Adrenal gland (tissue), 12 donors: Measurements from ENCODE around the gene TMEM185A. TPM values are rescaled to one million over a fixed set of nuclear protein-coding genes. Genes with fewer than 3 reads are reported as not detected.
"Not testable (repeated sequence)": the region's sequence is repeated elsewhere in the genome, so short reads cannot be mapped to it uniquely, and the experiment has no call there.

Experiments
- DNase-seq, 7 donors: peaks; one replicate each; pipeline ENCODE4 v3.0.0-alpha.2; 2019 to 2020
- H3K27ac ChIP-seq, 5 donors: fragments of 200-600 bp; sonication (generic) in 4 of 5; 1 replicate in 3 of 5; 2 replicates in 2 of 5; pipeline versions ENCODE4 v1.5.1 to v1.8.0; 2016 to 2020; ENCODE audit warnings: mild to moderate bottlenecking in 1 of 5
- H3K27me3 ChIP-seq: fragments of 200-600 bp; 2 replicates; pipeline ENCODE4 v1.8.0; 2021
- H3K36me3 ChIP-seq, 2 donors: fragments of 200-600 bp; replicated peaks in 1 of 2; 1 replicate in 1 of 2; 2 replicates in 1 of 2; pipeline versions ENCODE4 v1.5.1 to v1.8.0; 2018 to 2022
- H3K4me1 ChIP-seq, 2 donors: fragments of 200-600 bp; replicated peaks in 1 of 2; 1 replicate in 1 of 2; 2 replicates in 1 of 2; pipeline versions ENCODE4 v1.5.1 to v1.8.0; 2018 to 2021
- H3K4me3 ChIP-seq, 4 donors: fragments of 200-600 bp; sonication (generic) in 3 of 4; one replicate each; pipeline ENCODE4 v1.5.1; 2016 to 2018
- H3K9me3 ChIP-seq, 3 donors: fragments of 200-600 bp; sonication (generic) in 1 of 3; replicated peaks in 1 of 3; 1 replicate in 2 of 3; 2 replicates in 1 of 3; pipeline versions ENCODE4 v1.5.1 to v1.8.0; 2016 to 2021
- POLR2A ChIP-seq, 2 donors: fragments of 450-650 bp; IDR thresholded peaks; one replicate each; pipeline ENCODE4 v1.6.1; 2017; ENCODE audit warnings: antibody characterized with exemption in 2 of 2, mild to moderate bottlenecking in 2 of 2, moderate library complexity in 1 of 2
- WGBS, 4 donors: extraction: QIAGEN DNeasy Blood & Tissue Kit in 2 of 4; methylation state at CpG; one replicate each; pipeline versions ENCODE4 v1.1.5 to v1.1.7; 2013 to 2017; 5-methylcytosine and 5-hydroxymethylcytosine counted together
- intact Hi-C, 2 donors: fragments of 100-400 bp; cut with DNase I; formaldehyde crosslinking; loops; one replicate each; pipeline versions ENCODE4 v1.14.1 to v1.15.0; 2022 to 2023
- polyA plus RNA-seq, 3 donors: library from polyadenylated mRNA; stranded (reverse); fragments of 200-250 nt in 2 of 3; fragments of 350-450 nt in 1 of 3; fragmentation: Illumina TruSeq in 1 of 3; extraction: RNeasy Lipid Tissue Mini Kit (QIAGEN cat#74804) in 1 of 3; gene quantifications; one replicate each; pipeline ENCODE4 v1.2.3, GENCODE V29; 2013 to 2014
- total RNA-seq, 9 donors: library from RNA; depleted of rRNA in 4 of 9; stranded (reverse); fragments of >200 nt in 4 of 9; fragments of 120-200 nt in 1 of 9; fragmentation: NEBNext Ultra II Directional in 1 of 9; extraction: Animal tissue kit (Norgen Biotek cat#: 25700) in 1 of 9; gene quantifications; one replicate each; pipeline versions ENCODE4 v1.1.0 to v1.2.4, GENCODE V29; 2013 to 2023
- TF ChIP-seq, protein P1 (sequence below), 6 experiments: fragments of 450-650 bp in 4 of 6; fragments of 200-600 bp in 2 of 6; sonication (generic) in 1 of 6; IDR thresholded peaks; 1 replicate in 5 of 6; 2 replicates in 1 of 6; pipeline versions ENCODE4 v1.5.1 to v1.8.0; 2016 to 2021; ENCODE audit warnings: antibody characterized with exemption in 6 of 6, mild to moderate bottlenecking in 2 of 6, moderate library complexity in 1 of 6
- donor health status: healthy with polysubstance abuse.
- donor health status: Bipolar disorder and iron deficiency.
- donor health status: DM: yes; HTN: yes; CAD: no.
- donor health status: DM: no; HTN: no; CAD: no.
- donor health status: DM: no; HTN: no; CAD: no.
- donor health status: DM: yes; HTN: yes; CAD: no.

The TMEM185A gene
- total and polyA plus RNA-seq, 12 donors = 14.8 to 38.0 (median 18.8) TPM

DNA sequence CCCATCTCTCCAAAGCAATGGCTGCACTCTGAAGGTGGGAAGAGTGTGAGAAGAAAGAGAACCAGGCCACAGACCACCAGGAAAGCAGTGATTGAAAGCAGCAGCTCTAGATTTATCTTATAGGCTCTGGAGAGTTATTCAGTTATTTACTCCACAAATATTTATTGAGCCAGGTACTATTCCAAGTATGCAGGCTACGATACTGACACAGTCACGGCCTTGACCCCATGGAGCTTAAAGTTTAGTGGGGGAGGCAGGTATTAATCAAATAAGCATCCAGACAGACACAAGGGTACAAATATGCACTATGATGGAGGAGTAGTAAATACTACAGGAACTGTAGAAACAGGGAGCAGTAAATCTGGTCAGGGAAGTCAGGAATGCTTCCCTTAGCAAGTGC lies 2.8 kb downstream of the TMEM185A start:
- TF ChIP-seq, protein P1, sequence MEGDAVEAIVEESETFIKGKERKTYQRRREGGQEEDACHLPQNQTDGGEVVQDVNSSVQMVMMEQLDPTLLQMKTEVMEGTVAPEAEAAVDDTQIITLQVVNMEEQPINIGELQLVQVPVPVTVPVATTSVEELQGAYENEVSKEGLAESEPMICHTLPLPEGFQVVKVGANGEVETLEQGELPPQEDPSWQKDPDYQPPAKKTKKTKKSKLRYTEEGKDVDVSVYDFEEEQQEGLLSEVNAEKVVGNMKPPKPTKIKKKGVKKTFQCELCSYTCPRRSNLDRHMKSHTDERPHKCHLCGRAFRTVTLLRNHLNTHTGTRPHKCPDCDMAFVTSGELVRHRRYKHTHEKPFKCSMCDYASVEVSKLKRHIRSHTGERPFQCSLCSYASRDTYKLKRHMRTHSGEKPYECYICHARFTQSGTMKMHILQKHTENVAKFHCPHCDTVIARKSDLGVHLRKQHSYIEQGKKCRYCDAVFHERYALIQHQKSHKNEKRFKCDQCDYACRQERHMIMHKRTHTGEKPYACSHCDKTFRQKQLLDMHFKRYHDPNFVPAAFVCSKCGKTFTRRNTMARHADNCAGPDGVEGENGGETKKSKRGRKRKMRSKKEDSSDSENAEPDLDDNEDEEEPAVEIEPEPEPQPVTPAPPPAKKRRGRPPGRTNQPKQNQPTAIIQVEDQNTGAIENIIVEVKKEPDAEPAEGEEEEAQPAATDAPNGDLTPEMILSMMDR (IDR thresholded peaks at IDR 0.05) = no peak
- TF ChIP-seq POLR2A (IDR thresholded peaks at IDR 0.05) = no peak
- H3K27me3 ChIP-seq = no peaks in the 10 kb centered on the region
- H3K36me3 ChIP-seq = no peaks in the 10 kb centered on the region
- H3K27ac ChIP-seq = no peak overlapping the region
- H3K4me3 ChIP-seq = no peak overlapping the region
- intact Hi-C loops = no loop called here
- peaks cover 7 to 21% of the 10 kb centered on the region in 2 donors for H3K4me1 ChIP-seq
- DNase-seq = no peak
- H3K9me3 ChIP-seq = no peaks in the 10 kb centered on the region
- 40 to 82% (median 63%) methylated on average over 1 to 2 of the region's 2 CpGs for WGBS, 4 donors

DNA sequence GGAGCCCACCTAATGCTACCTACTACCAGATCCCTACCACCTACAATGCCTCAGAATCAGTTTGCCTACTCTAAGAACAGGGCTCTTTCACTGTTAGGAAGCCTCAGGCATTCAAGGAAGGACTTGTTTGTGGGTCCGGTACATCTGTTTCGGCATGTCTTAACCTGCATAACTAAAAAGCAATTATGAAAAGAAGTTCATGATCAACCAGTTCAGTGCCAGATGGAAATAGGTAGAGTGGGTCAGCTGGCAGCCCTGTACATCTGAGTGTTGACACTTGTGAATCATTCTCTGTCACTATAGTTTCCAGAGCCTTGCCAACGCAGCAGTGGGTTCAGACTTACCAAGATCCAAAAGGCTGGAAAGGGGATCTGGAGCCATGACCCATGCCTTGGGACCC lies 3.3 kb downstream of the TMEM185A start:
- Histone ChIP-seq H3K4me3 (no peak overlapping the region), H3K9me3 (no peaks in the 10 kb centered on the region), H3K36me3 (no peaks in the 10 kb centered on the region), H3K27ac (no peak overlapping the region), H3K27me3 (no peaks in the 10 kb centered on the region), H3K4me1 (peaks cover 7 to 21% of the 10 kb centered on the region in 2 donors)
- DNase-seq = no peak
- no peak for TF ChIP-seq POLR2A (IDR thresholded peaks at IDR 0.05)
- TF ChIP-seq, protein P1 (IDR thresholded peaks at IDR 0.05) = no peak
- WGBS, 4 donors = 60 to 89% (median 84%) methylated on average over 1 to 3 of the region's 3 CpGs
- intact Hi-C loops = no loop called here

DNA sequence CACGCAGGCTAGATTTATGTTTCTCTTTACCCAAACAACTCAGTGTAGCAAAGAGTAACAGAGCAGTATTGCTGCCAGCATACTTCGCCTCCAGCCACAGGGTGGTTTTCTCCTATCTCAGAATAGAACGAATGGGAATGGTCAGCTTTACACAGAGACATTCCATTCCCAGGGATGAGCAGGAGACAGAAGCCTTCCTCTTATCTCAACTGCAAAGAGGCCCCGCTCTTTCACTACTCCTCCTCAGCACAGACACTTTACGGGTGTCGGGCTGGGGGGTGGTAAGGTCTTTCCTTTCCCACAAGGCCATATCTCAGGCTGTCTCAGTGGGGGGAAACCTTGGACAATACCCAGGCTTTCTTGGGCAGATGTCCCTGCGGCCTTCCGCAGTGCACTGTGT lies 4.8 kb downstream of the TMEM185A start:
- H3K27ac ChIP-seq, intact Hi-C loops, H3K27me3 ChIP-seq, H3K9me3 ChIP-seq, H3K4me3 ChIP-seq, H3K36me3 ChIP-seq: not testable (repeated sequence)
- WGBS, 4 donors = 18 to 57% (median 41%) methylated on average over 5 to 8 of the region's 8 CpGs
- peaks cover 7 to 21% of the 10 kb centered on the region in 2 donors for H3K4me1 ChIP-seq
- DNase-seq = peak in 2 of 7 donors; percentile 19 to 24

DNA sequence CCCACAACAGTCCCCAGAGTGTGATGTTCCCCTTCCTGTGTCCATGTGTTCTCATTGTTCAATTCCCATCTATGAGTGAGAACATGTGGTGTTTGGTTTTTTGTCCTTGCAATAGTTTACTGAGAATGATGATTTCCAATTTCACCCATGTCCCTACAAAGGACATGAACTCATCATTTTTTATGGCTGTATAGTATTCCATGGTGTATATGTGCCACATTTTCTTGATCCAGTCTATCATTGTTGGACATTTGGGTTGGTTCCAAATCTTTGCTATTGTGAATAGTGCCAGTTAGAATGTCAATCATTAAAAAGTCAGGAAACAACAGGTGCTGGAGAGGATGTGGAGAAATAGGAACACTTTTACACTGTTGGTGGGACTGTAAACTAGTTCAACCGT lies 11.9 kb downstream of the TMEM185A start:
- H3K4me1 ChIP-seq, H3K27me3 ChIP-seq, DNase-seq, H3K4me3 ChIP-seq, H3K27ac ChIP-seq, H3K9me3 ChIP-seq, H3K36me3 ChIP-seq, intact Hi-C loops: not testable (repeated sequence)
- 88% methylated on average over 1 of the region's 1 CpG; no CpG with 5 or more reads in 3 of the 4 donors for WGBS, 4 donors

DNA sequence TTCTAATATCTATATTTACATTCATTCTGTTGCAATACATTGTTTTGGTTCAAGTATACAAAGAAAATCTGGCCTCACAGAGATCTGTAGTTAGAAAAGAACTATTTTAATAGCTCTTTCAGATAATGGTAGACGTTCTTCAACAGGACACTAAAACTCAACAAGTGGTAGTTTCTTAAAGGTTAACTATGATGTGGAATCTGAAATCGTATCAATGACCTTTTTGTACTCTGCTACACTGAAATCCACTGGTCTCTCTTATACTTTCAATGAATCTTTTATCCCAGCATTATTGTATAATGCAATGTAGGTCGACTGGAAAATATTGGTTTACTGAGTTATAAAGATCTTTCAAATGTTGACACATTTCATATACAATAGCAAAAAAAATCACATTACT lies 12.7 kb downstream of the TMEM185A start:
- DNase-seq = no peak
- Histone ChIP-seq H3K36me3 (no peaks in the 10 kb centered on the region), H3K27me3 (no peaks in the 10 kb centered on the region), H3K27ac (no peak overlapping the region), H3K9me3 (no peaks in the 10 kb centered on the region), H3K4me3 (no peak overlapping the region), H3K4me1 (no peaks in the 10 kb centered on the region)
- TF ChIP-seq, protein P1 (IDR thresholded peaks at IDR 0.05) = no peak
- no peak for TF ChIP-seq POLR2A (IDR thresholded peaks at IDR 0.05)
- 57 to 81% (median 70%) methylated on average over 3 of the region's 3 CpGs for WGBS, 4 donors
- intact Hi-C loops = no loop called here
